ENCODE data around the gene OR2Y1.
"Not testable (repeated sequence)": the region's sequence is repeated elsewhere in the genome, so short reads cannot be mapped to it uniquely, and the experiment has no call there.

Gene OR2Y1

DNA sequence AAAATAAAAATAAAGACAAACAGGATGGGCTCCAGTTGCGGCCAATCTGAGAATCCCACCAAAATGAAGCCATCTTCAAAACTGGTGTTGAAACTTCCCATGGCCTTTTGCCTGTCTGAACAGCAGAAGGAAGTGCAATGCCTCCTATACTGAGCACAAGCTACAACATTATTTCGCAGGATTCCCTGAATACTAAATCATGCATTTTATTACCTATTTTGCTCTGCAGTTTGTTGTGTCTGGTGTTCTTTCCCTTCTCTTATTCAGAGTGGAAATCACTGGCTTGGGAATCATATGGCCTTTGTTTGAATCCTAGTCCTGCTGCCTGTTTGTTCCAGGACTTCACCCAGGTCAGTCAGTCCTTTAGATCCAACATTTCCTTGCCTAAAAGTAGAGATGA lies at the start of gene OR2Y1:
TSS of gene OR2Y1 (minus strand) at position 101 of the 400 bp plus-strand sequence. CDS start at position 101, 0 bp downstream.
- no peak for DNase-seq

- DNase-seq: not testable (repeated sequence)
Measured at GRCh38 chr5:180788651-180789410, 49.0 kb upstream of the OR2Y1 start.

GRCh38 chr5:180787711-180788431 lies 48.0 kb upstream of the OR2Y1 start:
- DNase-seq: no peak

DNA sequence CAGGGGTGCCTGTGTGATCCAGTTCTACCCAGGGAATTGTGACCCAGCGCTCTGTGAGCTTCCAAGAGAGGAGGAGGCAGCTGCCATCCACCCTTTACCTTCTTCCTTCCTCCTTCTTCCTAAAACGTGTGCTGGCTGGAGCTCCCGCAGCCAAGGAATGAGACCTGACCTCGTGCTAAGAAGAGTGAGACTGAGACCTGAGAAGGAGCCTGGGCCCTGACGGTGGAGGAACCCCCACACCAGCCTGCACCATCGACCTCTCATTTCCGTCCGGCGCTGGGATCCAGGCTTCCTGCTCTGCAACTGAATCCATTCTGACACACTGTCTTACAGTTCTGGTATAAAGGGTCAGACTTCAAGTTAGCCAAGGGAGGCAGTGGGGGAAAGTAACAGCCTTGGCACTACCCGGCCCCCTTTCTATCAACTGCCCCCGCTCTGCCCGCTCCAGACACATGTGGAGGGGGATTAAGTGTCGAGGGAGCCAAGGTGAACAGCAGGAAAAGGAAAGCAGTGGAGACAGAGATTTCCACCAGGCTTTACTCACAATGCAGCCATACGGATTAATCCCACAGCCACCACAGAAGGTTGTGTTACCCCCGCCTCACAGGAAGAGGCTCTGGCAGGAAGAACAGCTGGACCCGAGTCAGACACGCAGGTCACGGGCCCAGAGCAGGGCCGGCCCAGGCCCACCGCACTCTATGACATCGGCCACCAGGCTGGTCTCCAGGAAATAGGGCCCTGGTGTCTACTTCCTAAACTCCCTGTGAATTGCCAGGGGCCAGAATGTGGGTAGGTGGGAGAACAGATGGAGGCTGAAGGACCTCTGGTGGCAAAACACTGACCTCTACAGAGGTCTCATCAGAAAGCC lies 46.9 kb upstream of the OR2Y1 start:
- no peak for DNase-seq

DNA sequence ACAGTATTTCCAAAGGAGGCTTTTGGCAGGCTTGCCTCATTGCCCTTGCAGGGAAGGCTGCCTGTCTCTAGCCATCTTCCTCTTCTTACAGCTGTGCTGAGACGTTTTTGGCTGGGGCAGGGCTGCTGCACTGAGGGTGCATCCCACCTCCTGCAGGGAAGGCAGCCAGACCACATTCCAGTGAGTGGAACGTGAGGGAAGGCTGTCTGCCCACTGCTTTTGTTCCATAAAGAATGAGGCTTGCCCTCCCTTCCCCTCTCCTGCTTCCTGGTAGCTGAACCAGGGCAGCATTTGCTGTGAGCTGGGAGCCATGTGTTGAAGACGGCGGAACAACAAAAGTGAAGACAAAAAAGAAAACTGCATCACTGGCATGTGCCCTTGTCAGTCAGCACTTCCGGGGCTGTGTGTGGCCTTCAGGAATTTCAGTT lies 46.0 kb upstream of the OR2Y1 start:
- no peak for DNase-seq

DNA sequence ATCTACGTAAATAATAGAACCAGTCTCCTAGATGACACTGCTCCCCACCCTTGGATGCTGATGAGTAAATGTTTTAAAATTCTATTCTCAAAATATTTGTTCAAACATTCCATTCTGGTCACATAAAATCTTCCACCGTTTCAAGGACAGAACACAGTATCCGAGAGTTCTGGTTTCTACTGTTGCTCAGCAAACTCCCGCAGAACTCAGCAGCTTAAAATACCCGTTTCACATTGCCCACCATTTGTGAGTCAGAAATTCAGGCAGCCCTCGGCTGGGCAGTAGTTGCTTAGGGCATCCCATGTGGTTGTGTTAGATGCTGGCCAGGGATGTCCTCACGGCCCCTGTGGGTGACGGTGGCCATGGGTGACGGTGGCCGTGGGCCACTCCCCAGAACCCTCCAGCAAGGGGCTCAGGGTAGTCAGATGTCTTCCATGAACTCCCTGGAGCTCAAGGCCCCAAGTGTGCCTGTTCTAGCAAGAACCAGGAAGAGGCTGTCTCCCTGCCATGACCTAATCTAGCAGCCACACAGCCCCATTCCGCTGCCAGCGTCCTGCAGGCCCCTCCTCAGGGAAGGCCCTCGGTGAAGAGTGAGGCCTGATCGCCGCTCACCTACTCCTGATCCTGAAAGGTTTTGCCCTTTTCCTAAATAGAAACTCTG lies 45.4 kb upstream of the OR2Y1 start:
- no peak for DNase-seq

DNA sequence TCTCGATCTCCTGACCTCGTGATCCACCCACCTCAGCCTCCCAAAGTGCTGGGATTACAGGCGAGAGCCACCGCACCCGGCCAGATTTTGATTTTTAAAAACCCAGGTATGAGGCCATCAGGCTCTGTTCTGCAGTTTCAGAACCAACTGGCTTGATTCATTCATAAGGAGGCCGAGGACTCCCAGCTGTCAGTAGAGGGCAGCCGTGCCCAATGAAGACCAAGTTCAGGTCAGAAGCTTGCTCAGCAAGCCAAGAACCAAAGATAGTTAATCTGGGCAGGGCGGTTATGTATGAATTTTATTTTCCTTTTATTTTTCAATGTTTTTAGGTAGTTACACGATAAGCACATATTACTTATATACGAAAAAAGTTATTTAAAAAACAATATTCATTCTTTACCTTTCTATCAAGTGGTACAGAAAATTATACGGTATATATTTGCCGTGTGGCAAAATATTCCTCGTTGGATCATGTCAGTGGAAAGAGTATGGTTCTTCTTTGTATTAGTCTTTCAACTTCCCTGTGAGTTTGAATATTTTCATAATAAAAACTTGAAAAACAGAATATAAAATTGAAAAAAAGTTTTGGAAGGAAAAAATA lies 44.7 kb upstream of the OR2Y1 start:
- no peak for DNase-seq

- DNase-seq: no peak
Measured at GRCh38 chr5:180783340-180784052, 43.6 kb upstream of the OR2Y1 start.

- no peak for DNase-seq
Measured at GRCh38 chr5:180782748-180783147, 42.9 kb upstream of the OR2Y1 start.

DNA sequence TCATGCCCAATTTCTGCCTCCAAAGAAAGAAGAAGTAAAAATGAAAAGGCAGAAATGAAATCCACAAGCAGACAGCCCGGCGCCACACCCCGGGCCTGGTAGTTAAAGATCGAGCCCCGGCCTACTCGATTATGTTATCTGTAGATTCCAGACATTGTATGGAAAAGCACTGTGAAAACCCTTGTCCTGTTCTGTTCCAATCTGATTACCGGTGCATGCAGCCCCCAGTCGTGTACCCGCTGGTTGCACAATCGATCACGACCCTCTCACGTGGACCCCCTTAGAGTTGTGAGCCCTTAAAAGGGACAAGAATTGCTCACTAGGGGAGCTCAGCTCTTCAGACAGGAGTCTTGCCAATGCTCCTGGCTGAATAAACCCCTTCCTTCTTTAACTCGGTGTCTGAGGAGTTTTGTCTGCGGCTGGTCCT lies 42.1 kb upstream of the OR2Y1 start:
- DNase-seq: not testable (repeated sequence)

GRCh38 chr5:180779985-180780610 lies 40.2 kb upstream of the OR2Y1 start:
- DNase-seq: no peak

DNA sequence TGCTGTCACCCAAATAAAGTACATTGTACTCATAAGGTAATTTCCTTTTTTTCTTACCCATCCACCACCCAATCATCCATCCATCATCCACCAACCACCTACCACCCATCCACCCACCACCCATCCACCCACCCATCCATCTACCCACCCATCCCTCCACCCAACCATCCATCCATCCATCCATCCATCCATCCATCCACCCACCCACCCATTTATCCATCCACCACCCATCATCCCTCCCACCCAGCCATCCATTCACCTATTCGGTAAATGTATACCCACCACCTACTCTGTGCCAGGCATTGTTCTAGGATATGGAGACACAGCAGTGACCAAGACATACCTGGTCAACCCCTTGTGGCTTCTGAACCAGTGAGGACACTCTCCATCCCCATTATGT lies 37.6 kb upstream of the OR2Y1 start:
- DNase-seq: no peak

- no peak for DNase-seq
Measured at GRCh38 chr5:180776376-180776775, 36.5 kb upstream of the OR2Y1 start.

GRCh38 chr5:180775624-180776023 lies 35.8 kb upstream of the OR2Y1 start:
- DNase-seq: no peak

DNA sequence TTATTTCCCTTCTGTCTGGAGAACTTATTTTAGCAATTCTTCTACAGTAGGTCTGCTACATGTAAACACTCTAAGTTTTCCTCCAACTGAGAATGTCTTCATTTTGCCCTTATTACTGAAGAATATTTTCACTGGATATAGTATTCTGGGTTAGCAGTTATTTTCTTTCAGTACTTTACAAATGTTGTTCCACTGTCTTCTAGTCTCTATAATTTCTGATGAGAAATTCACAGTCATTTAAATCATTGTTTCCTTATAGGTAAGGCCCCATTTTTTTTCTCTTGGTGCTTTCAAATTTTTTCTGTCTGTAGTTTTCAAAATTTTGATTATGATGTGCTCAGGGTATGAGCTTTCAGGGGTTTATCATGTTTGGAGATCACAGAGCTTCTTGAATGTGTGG lies 32.0 kb upstream of the OR2Y1 start:
- no peak for DNase-seq

- DNase-seq: no peak
Measured at GRCh38 chr5:180769821-180770220, 30.0 kb upstream of the OR2Y1 start.

DNA sequence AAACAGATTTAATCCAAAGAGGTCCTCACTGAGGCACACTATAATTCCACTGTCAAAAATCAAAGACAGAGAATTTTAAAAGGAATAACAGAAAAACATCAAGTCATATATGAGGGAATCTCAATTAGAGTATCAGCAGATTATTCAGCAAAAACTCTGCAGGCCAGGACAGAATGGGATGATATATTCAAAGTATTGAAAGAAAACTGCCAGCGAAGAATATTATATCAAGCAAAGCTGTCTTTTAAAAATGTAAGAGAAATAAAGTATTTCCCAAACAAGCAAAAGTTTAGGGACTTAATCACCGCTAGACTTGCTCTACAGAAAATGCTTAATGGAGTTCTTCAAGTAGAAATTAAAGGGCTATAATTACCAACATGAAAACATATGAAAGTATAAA lies 15.7 kb upstream of the OR2Y1 start:
- no peak for DNase-seq

GRCh38 chr5:180744253-180744652 lies 4.4 kb upstream of the OR2Y1 start:
- no peak for DNase-seq

GRCh38 chr5:180742727-180743126 lies 2.9 kb upstream of the OR2Y1 start:
- no peak for DNase-seq

GRCh38 chr5:180740953-180741352 lies 1.1 kb upstream of the OR2Y1 start:
- not testable (repeated sequence) for DNase-seq

- no peak for DNase-seq
Measured at GRCh38 chr5:180739271-180739670, 587 bp downstream of the OR2Y1 start.
